Activated naive CD8-positive, alpha-beta T cell treated with anti-CD3 and anti-CD28 coated beads, Interleukin-2, amount 50 U/mL, for 16 hours (primary cell): Measurements from ENCODE around the gene MRPL21.
A peak's percentile ranks its signal among the peaks of the same experiment; 100 is the strongest.

ENCODE experiments used
- DNase-seq: peaks from one replicate; pipeline ENCODE4 v3.0.0-alpha.2; 2020; ENCODE audit warnings: low read depth, low spot score

The MRPL21 gene

DNA sequence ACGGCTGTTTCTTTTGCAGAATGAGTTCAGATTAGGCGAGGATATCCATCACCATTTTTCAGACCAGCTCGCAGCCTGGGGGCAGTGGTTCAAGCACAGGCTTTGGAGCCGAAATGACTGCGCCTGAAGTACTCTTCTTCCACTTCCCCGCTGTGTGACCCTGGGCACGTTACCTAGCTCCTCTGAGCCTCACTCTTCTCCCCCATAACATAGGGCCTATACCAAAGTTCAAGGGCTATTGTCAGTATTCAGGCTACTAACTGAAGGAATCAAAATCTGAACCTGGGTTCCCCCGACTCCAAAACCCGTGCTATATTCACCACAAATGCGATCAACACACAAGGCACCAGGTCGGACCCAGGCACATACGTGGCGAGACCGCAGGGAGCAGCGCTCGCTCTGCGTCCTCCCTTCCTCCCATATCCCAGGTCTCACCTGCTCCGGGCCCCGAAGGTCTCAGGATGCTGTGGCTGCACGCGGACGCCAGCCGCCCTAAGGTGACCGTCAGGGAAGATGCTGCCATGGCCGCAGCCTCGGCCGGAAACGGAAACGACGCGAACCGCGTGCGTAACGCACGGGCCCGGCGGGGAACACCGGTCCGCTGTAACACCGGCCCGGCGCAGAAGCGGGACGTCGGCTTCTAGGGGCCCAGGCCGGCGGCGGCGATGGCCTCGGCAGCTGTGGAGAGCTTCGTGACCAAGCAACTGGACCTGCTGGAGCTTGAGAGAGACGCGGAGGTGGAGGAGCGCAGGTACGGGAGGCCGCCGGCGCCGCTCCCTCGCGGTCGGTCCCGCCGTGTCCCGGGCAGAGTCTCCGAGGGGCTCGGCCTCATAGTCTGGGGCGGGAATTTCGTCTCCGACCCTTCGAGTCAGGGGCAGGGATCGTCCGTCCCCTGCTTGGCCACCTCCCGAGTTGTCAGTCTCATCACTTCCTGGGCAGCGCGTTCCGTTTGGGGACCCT, at the start of gene MRPL21, which contains the start of gene IGHMBP2:
TSS of gene MRPL21 (minus strand) at position 545 of the 960 bp plus-strand sequence. CDS start at position 523, 22 bp downstream.
TSS of gene IGHMBP2 (plus strand) at position 604 of the 960 bp plus-strand sequence. CDS start at position 666, 62 bp downstream.
- peak; percentile 63 for DNase-seq

- DNase-seq = no peak
These were observed 47.1 kb upstream of the MRPL21 start for GRCh38 chr11:68950762-68951161.

GRCh38 chr11:68950270-68950669, 46.6 kb upstream of the MRPL21 start:
- no peak for DNase-seq

GRCh38 chr11:68948935-68949334, 45.3 kb upstream of the MRPL21 start:
- DNase-seq = no peak

DNA sequence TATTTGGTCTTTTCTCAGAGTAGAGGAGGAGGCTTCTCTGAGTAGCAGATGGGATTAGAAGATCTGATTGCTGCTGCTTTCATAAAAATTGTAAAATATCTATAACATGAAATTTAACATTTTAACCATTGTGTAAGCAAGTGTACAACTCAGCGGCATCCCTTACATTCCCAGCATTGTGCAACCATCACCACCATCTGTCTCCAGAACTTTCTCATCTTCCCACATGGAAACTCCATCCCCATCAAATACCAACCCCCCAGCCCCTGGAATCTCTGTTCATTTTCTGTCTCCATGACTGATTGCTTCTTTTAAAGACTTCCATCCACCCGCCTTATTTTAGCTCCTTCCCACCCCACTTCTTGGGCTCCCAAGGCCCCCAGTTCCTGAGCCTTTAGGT, 44.9 kb upstream of the MRPL21 start:
- DNase-seq = no peak

DNA sequence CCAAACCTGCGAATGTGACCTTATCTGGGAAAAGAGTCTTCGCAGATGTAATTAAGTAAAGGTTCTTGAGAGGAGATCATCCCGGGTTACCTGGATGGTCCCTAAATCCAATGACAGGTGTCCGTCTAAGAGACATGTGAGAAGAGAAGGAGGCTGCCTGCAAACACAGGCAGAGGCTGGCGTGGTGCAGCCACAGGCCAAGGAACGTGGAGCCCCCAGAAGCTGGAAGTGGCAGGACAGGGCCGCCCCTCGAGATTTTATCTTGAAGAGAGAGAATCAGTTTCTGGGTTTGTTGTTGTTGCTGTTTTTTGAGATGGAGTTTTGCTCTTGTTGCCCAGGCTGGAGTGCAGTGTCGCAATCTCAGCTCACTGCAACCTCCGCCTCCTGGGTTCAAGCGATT, 43.5 kb upstream of the MRPL21 start:
- no peak for DNase-seq

GRCh38 chr11:68946416-68947090, 42.9 kb upstream of the MRPL21 start:
- no peak for DNase-seq

GRCh38 chr11:68942751-68943271, 39.2 kb upstream of the MRPL21 start:
- DNase-seq = no peak

- DNase-seq = no peak
These were observed 38.5 kb upstream of the MRPL21 start for GRCh38 chr11:68942095-68942620.

- no peak for DNase-seq
These were observed 37.9 kb upstream of the MRPL21 start for GRCh38 chr11:68941324-68942094.

DNA sequence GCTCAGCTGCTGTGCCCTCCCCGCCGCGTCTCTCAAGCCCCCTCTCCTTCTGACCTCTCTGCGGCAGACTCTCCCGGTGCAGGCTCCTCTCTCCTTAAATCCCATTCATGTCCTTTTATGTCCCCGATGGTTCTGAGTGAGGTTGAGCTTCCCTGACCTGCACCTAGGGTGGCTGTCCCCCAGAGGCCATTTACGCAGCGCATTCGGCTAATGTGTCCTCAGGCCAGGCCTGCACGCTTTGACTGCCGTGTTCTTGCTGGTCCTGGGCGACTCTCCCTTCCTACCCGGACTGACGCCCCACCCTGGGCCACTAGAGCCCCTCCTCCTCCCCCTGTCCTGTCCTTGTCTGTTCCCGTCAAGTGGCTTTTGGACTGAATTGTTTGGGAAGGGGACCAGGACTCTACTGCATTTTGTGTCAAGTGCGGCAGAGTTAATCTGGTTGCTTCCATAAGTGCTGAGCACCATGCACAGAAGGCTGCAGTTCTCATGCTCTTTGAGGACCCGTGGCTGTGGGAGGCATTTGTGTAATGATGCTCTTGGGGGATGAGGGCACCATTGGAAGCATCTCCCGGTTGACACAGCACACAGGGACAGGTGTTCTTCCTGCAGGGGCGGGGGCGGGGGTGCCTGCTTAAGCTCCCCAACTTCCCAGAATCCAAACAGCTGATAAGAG, 37.2 kb upstream of the MRPL21 start:
- no peak for DNase-seq

GRCh38 chr11:68939583-68940555, 36.2 kb upstream of the MRPL21 start:
- no peak for DNase-seq

GRCh38 chr11:68938816-68939582, 35.4 kb upstream of the MRPL21 start:
- no peak for DNase-seq

GRCh38 chr11:68938088-68938487, 34.5 kb upstream of the MRPL21 start:
- DNase-seq = no peak

DNA sequence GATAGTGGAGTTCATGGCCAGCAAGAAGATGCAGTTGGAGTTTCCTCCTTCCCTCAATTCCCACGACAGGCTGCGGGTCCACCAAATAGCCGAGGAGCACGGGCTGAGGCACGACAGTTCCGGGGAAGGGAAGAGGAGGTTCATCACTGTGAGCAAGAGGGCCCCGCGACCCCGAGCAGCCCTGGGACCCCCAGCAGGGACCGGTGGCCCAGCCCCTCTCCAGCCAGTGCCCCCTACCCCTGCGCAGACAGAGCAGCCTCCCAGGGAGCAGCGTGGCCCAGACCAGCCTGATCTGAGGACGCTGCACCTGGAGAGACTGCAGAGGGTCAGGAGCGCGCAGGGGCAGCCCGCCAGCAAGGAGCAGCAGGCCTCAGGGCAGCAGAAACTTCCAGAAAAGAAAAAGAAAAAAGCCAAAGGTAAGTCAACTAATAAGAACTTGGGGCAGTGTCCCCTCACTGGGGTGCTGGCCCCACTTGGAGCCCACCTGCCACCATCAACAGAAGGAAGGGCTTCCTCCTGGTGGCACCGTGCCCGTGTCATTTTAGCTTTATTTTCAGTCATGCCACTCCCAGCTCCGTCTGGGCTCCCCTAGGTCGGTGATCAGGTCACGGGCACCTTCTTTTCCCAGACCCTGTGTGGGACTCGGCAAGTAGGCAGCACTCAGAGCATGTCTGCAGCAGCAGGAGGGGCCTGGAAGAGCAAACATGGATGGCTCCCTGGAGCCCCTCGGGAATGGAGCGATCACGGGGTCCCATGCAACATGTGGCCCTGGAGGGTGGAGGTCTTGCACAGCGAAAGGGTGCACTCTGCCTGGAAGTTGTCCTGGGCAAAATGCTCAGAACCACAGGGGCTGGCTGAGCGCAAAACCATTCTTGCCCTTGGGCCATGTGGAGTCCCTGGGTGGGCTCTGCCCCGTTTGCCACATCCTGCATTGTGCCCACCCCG, 33.3 kb upstream of the MRPL21 start:
- no peak for DNase-seq

DNA sequence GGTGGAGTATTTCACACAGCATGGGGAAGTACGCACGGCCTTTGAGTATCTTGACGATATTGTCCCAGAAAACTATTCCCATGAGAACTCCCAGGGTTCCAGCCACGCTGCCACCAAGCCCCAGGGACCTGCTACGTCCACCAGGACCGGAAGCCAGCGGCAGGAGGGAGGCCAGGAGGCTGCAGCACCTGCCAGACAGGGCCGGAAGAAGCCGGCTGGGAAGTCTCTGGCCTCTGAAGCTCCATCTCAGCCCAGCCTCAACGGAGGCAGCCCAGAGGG, 32.7 kb upstream of the MRPL21 start:
- DNase-seq = no peak

GRCh38 chr11:68935516-68936357, 32.1 kb upstream of the MRPL21 start:
- no peak for DNase-seq
